ENCODE data around the gene HMGXB3. TPM values are rescaled to one million over a fixed set of nuclear protein-coding genes. Genes with fewer than 3 reads are reported as not detected.

HMGXB3 gene
- total and polyA plus RNA-seq, 2 donors (not counting 1 experiment from before 2014, with no cell fraction given) = 29.9 to 31.5 TPM

DNA sequence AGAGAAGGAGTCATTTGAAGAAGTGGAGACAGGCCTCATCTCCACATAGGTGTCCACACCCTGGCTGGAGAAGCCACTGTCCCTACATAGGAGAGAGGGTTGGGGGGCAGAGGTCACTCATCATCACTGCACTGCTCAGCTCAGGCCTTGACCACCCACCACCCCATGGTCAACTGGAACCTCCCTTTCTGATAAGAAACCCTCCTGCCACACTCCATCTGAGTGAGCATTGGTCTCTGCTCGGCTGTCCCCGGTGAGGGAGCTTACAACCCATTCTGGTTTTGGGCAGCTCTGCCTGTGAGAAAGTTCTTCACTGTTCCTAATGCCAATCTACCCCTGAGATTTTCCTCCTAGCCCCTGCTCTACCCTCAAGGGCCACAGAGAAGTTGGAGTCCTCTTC lies 57.0 kb downstream of the HMGXB3 start:
- Histone ChIP-seq H3K9ac (ENCODE audit: insufficient read depth, low read length) (no peak overlapping the region), H3K79me2 (ENCODE audit: control insufficient read depth, insufficient read depth, low read length) (no peaks in the 10 kb centered on the region), H3K4me3 (replicated peaks in 1 of 4; ENCODE audit: control extremely low read depth in 1 of 4, insufficient read depth in 1 of 4, low read depth in 3 of 4, low read length in 4 of 4) (no peak overlapping the region), H3K4me1 (ENCODE audit: control insufficient read depth, extremely low read depth, insufficient read depth, low read length) (peaks cover 11% of the 10 kb centered on the region), H3K4me2 (ENCODE audit: extremely low read depth, insufficient read depth, low read length) (no peak overlapping the region), H4K20me1 (ENCODE audit: control insufficient read depth, extremely low read depth, insufficient read depth, low read length) (no peaks in the 10 kb centered on the region), H3K36me3 (ENCODE audit: control insufficient read depth, insufficient read depth, low read length) (peaks cover 2% of the 10 kb centered on the region), H3K9me3 (ENCODE audit: control insufficient read depth, insufficient read depth, low read depth, low read length) (no peaks in the 10 kb centered on the region), H2AFZ (ENCODE audit: low read length) (no peak overlapping the region), H3K27me3 (ENCODE audit: control insufficient read depth, insufficient read depth, low read length) (no peaks in the 10 kb centered on the region), H3K27ac (ENCODE audit: insufficient read depth, low read length) (no peak overlapping the region)
- no peak for TF ChIP-seq EZH2 (IDR thresholded peaks at IDR 0.05; ENCODE audit: low read length, missing control alignments)
- TF ChIP-seq, protein P1, sequence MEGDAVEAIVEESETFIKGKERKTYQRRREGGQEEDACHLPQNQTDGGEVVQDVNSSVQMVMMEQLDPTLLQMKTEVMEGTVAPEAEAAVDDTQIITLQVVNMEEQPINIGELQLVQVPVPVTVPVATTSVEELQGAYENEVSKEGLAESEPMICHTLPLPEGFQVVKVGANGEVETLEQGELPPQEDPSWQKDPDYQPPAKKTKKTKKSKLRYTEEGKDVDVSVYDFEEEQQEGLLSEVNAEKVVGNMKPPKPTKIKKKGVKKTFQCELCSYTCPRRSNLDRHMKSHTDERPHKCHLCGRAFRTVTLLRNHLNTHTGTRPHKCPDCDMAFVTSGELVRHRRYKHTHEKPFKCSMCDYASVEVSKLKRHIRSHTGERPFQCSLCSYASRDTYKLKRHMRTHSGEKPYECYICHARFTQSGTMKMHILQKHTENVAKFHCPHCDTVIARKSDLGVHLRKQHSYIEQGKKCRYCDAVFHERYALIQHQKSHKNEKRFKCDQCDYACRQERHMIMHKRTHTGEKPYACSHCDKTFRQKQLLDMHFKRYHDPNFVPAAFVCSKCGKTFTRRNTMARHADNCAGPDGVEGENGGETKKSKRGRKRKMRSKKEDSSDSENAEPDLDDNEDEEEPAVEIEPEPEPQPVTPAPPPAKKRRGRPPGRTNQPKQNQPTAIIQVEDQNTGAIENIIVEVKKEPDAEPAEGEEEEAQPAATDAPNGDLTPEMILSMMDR (conservative IDR thresholded peaks at IDR 0.05 in 1 of 2, IDR thresholded peaks at IDR 0.05 in 1 of 2; ENCODE audit: low read depth in 1 of 2, low read length in 2 of 2) = no peak
- DNase-seq (ENCODE audit: low read depth in 2 of 2) = no peak

DNA sequence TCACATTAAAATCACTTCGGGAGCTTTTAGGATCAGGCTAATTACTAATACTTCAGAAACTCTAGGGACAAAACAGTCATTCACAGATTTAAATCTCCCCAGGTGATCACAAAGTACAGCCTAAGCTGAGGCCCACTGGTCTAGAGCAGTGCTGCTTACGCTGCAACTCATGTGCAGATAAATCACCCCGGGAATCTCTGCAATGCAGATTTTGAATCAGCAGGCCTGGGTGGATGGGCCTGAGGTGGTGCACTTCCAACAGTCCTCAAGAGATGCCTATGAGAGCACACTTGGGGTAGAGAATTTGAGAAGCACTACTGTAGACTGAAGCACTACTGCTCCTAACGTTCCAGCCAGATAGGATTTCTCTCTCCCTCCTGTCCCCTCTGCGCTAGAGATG lies 57.5 kb downstream of the HMGXB3 start:
- H3K4me2 ChIP-seq (ENCODE audit: extremely low read depth, insufficient read depth, low read length) = no peak overlapping the region
- no peaks in the 10 kb centered on the region for H3K9me3 ChIP-seq (ENCODE audit: control insufficient read depth, insufficient read depth, low read depth, low read length)
- no peak overlapping the region for H3K9ac ChIP-seq (ENCODE audit: insufficient read depth, low read length)
- no peak for DNase-seq (ENCODE audit: low read depth in 2 of 2)
- no peaks in the 10 kb centered on the region for H3K27me3 ChIP-seq (ENCODE audit: control insufficient read depth, insufficient read depth, low read length)
- H3K27ac ChIP-seq (ENCODE audit: insufficient read depth, low read length) = no peak overlapping the region
- H3K36me3 ChIP-seq (ENCODE audit: control insufficient read depth, insufficient read depth, low read length) = peaks cover 2% of the 10 kb centered on the region
- peaks cover 6% of the 10 kb centered on the region for H3K4me1 ChIP-seq (ENCODE audit: control insufficient read depth, extremely low read depth, insufficient read depth, low read length)
- no peak overlapping the region for H3K4me3 ChIP-seq (replicated peaks in 1 of 4; ENCODE audit: control extremely low read depth in 1 of 4, insufficient read depth in 1 of 4, low read depth in 3 of 4, low read length in 4 of 4)
- TF ChIP-seq, protein P1 (conservative IDR thresholded peaks at IDR 0.05 in 1 of 2, IDR thresholded peaks at IDR 0.05 in 1 of 2; ENCODE audit: low read depth in 1 of 2, low read length in 2 of 2) = no peak
- TF ChIP-seq EZH2 (IDR thresholded peaks at IDR 0.05; ENCODE audit: low read length, missing control alignments) = no peak
- H4K20me1 ChIP-seq (ENCODE audit: control insufficient read depth, extremely low read depth, insufficient read depth, low read length) = no peaks in the 10 kb centered on the region
- H2AFZ ChIP-seq (ENCODE audit: low read length) = no peak overlapping the region
- no peaks in the 10 kb centered on the region for H3K79me2 ChIP-seq (ENCODE audit: control insufficient read depth, insufficient read depth, low read length)

DNA sequence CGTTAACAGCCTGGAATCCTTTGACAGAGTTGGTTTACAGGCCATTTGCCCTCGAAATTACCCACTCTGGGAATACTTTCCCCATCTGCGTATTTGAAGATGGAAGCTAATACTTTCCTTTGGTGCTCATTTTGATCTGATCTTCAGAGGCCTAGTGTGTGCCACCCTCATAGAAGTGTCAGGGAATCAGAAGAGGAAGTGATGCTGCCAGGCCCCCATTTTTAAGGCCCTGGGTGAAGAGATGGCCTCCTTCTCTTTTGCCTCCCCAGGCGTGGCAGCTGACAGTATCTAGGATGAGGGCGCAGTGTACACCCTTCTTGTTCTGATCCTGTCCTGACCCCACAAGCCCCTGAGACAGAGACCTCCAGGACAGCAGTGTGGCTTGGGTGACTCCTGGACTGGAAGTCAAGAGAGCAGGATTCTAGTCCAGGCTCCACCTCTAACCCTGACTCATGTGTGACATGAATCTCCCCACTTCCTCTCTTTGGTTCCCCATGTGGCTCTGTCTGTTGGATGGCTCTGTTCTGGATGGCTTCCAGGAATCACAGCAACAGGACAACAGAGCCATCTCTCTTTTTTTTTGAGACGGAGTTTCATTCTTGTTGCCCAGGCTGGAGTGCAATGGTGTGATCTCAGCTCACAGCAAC lies 58.1 kb downstream of the HMGXB3 start:
- no peak for TF ChIP-seq EZH2 (IDR thresholded peaks at IDR 0.05; ENCODE audit: low read length, missing control alignments)
- TF ChIP-seq, protein P1 (conservative IDR thresholded peaks at IDR 0.05 in 1 of 2, IDR thresholded peaks at IDR 0.05 in 1 of 2; ENCODE audit: low read depth in 1 of 2, low read length in 2 of 2) = no peak
- H4K20me1 ChIP-seq (ENCODE audit: control insufficient read depth, extremely low read depth, insufficient read depth, low read length) = no peaks in the 10 kb centered on the region
- H3K27me3 ChIP-seq (ENCODE audit: control insufficient read depth, insufficient read depth, low read length) = no peaks in the 10 kb centered on the region
- H2AFZ ChIP-seq (ENCODE audit: low read length) = no peak overlapping the region
- peak; percentile 63 to 64 for DNase-seq (ENCODE audit: low read depth in 2 of 2)
- peaks cover 2% of the 10 kb centered on the region for H3K36me3 ChIP-seq (ENCODE audit: control insufficient read depth, insufficient read depth, low read length)
- H3K4me3 ChIP-seq (replicated peaks in 1 of 4; ENCODE audit: control extremely low read depth in 1 of 4, insufficient read depth in 1 of 4, low read depth in 3 of 4, low read length in 4 of 4) = no peak overlapping the region
- H3K27ac ChIP-seq (ENCODE audit: insufficient read depth, low read length) = peak overlapping the region; percentile 3
- H3K9me3 ChIP-seq (ENCODE audit: control insufficient read depth, insufficient read depth, low read depth, low read length) = no peaks in the 10 kb centered on the region
- no peak overlapping the region for H3K9ac ChIP-seq (ENCODE audit: insufficient read depth, low read length)
- no peak overlapping the region for H3K4me2 ChIP-seq (ENCODE audit: extremely low read depth, insufficient read depth, low read length)
- H3K79me2 ChIP-seq (ENCODE audit: control insufficient read depth, insufficient read depth, low read length) = no peaks in the 10 kb centered on the region
- peaks cover 4% of the 10 kb centered on the region for H3K4me1 ChIP-seq (ENCODE audit: control insufficient read depth, extremely low read depth, insufficient read depth, low read length)
